Fibroblast of lung (primary cell): ENCODE results near the gene CD5L.

ENCODE experiments used
- CTCF ChIP-seq, 2 donors: IDR thresholded peaks in 1 of 2; conservative IDR thresholded peaks in 1 of 2; 1 replicate in 1 of 2; 2 replicates in 1 of 2; pipeline ENCODE4 v1.5.1; 2011 to 2012; ENCODE audit warnings: low read length in 2 of 2, control low read depth in 1 of 2, inconsistent platforms in 1 of 2, low read depth in 1 of 2, mild to moderate bottlenecking in 1 of 2
- EZH2 ChIP-seq: IDR thresholded peaks from 2 replicates; pipeline ENCODE4 v1.5.1; 2012; ENCODE audit warnings: low read length, control low read depth, mild to moderate bottlenecking; ENCODE audit errors: missing control alignments

GRCh38 chr1:157820299-157820698 is 21.3 kb downstream of the CD5L start:
- no peak for TF ChIP-seq CTCF (conservative IDR thresholded peaks at IDR 0.05 in 1 of 2, IDR thresholded peaks at IDR 0.05 in 1 of 2; ENCODE audit: low read depth in 1 of 2, low read length in 2 of 2)
- TF ChIP-seq EZH2, result no peak
